DMS153 (cell line): ENCODE results near the gene GLYATL1.

ENCODE experiments used
- DNase-seq: peaks from one replicate; lab custom pipeline; 2025; lab: John Stamatoyannopoulos, UW

Gene GLYATL1

GRCh38 chr11:58939277-58939676 is at the start of gene GLYATL1:
Gene GLYATL1 (plus strand): TSS chr11:58939488. CDS start chr11:58947088, 7,600 bp downstream.
- no peak for DNase-seq

GRCh38 chr11:58893899-58894298 is 45.4 kb upstream of the GLYATL1 start:
- no peak for DNase-seq

GRCh38 chr11:58898106-58898505 is 41.2 kb upstream of the GLYATL1 start:
- no peak for DNase-seq

GRCh38 chr11:58900479-58901420 is 38.5 kb upstream of the GLYATL1 start:
- no peak for DNase-seq

- no peak for DNase-seq
Measured at GRCh38 chr11:58902881-58903280, 36.4 kb upstream of the GLYATL1 start.

GRCh38 chr11:58905011-58905720 is 34.1 kb upstream of the GLYATL1 start:
- DNase-seq, result no peak

GRCh38 chr11:58905721-58906547 is 33.4 kb upstream of the GLYATL1 start:
- DNase-seq, result peak; percentile 94

GRCh38 chr11:58907780-58908179 is 31.5 kb upstream of the GLYATL1 start:
- no peak for DNase-seq

- no peak for DNase-seq
Measured at GRCh38 chr11:58912124-58912523, 27.2 kb upstream of the GLYATL1 start.

- DNase-seq, result no peak
Measured at GRCh38 chr11:58913685-58914084, 25.6 kb upstream of the GLYATL1 start.

GRCh38 chr11:58914821-58915543 is 24.3 kb upstream of the GLYATL1 start:
- DNase-seq, result no peak

- DNase-seq, result no peak
Measured at GRCh38 chr11:58916637-58917036, 22.7 kb upstream of the GLYATL1 start.

- DNase-seq, result no peak
Measured at GRCh38 chr11:58917159-58917783, 22.0 kb upstream of the GLYATL1 start.

GRCh38 chr11:58919561-58919960 is 19.7 kb upstream of the GLYATL1 start:
- no peak for DNase-seq

- DNase-seq, result no peak
Measured at GRCh38 chr11:58919980-58920379, 19.3 kb upstream of the GLYATL1 start.

- no peak for DNase-seq
Measured at GRCh38 chr11:58921778-58922390, 17.4 kb upstream of the GLYATL1 start.

- no peak for DNase-seq
Measured at GRCh38 chr11:58922479-58922878, 16.8 kb upstream of the GLYATL1 start.

GRCh38 chr11:58923300-58923788 is 15.9 kb upstream of the GLYATL1 start:
- peak; percentile 42 for DNase-seq

GRCh38 chr11:58924230-58924629 is 15.1 kb upstream of the GLYATL1 start:
- DNase-seq, result peak; percentile 49

GRCh38 chr11:58926251-58926650 is 13.0 kb upstream of the GLYATL1 start:
- DNase-seq, result peak; percentile 88
